ENCODE measurements around the gene DIP2C. TPM values are rescaled to one million over a fixed set of nuclear protein-coding genes. Genes with fewer than 3 reads are reported as not detected.

Gene DIP2C
- total RNA-seq, 2 donors from 2014 or later = 9.6 to 11.9 TPM

DNA sequence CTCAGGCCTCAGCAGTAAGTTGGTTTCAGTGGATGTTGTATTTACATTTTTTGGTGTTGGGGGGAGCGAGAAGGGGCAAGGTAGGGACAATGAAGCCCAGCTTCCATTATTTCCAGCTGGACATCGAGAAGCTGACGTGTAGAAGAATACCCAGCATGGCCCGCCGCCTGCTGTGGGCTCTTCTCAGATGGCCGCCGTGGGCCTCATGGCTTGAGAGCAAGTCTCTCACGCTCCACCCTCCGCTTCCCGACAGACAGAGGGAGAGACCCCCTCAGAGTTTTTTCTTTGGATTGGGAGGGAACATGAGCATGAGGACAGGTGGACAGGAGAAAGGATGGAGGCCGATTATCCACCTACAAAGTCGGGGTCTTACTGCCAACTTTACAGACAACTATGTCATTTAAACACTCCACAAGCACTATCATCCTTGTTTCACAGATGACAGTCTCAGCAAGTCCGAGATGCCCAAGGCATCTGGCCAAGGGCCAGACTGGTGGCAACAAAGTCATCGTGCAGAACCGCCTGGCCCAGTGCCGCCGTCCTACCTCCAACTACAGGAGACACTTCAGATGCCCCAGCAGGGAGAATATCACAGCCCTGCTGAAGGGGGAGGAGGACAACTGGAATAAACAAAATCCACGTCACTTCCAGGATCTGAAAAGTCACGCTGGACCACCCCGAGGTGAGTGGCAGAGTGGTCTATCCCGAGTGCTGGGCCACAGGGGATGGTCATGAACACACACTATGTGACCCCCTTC lies 195.9 kb downstream of the DIP2C start:
- intact Hi-C loops (cut with DNase I) = no loop called here
- Histone ChIP-seq H3K4me3 (no peak overlapping the region), H3K27ac (no peak overlapping the region), H3K9me3 (no peaks in the 10 kb centered on the region), H3K27me3 (no peaks in the 10 kb centered on the region), H3K4me1 (no peaks in the 10 kb centered on the region), H3K36me3 (replicated peaks in 1 of 2; ENCODE audit: insufficient read depth in 1 of 2, low read depth in 2 of 2) (no peaks in the 10 kb centered on the region)
- DNase-seq (no peak), ATAC-seq (no peak)
- TF ChIP-seq, protein P1, sequence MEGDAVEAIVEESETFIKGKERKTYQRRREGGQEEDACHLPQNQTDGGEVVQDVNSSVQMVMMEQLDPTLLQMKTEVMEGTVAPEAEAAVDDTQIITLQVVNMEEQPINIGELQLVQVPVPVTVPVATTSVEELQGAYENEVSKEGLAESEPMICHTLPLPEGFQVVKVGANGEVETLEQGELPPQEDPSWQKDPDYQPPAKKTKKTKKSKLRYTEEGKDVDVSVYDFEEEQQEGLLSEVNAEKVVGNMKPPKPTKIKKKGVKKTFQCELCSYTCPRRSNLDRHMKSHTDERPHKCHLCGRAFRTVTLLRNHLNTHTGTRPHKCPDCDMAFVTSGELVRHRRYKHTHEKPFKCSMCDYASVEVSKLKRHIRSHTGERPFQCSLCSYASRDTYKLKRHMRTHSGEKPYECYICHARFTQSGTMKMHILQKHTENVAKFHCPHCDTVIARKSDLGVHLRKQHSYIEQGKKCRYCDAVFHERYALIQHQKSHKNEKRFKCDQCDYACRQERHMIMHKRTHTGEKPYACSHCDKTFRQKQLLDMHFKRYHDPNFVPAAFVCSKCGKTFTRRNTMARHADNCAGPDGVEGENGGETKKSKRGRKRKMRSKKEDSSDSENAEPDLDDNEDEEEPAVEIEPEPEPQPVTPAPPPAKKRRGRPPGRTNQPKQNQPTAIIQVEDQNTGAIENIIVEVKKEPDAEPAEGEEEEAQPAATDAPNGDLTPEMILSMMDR (IDR thresholded peaks at IDR 0.05) = no peak
- TF ChIP-seq POLR2A (IDR thresholded peaks at IDR 0.05) = no peak
- 91% methylated on average over 21 of the region's 21 CpGs for WGBS, 2 donors

- 75 to 76% methylated on average over 10 of the region's 10 CpGs for WGBS, 2 donors
These were observed 196.6 kb downstream of the DIP2C start for GRCh38 chr10:492836-493235.

GRCh38 chr10:491667-492424 lies 197.6 kb downstream of the DIP2C start:
- H3K4me3 ChIP-seq = no peak overlapping the region

More at GRCh38 chr10:492836-493235, 196.6 kb downstream of the DIP2C start:
- no peaks in the 10 kb centered on the region for H3K27me3 ChIP-seq
- no peak overlapping the region for H3K27ac ChIP-seq
- no peak for DNase-seq
- no peaks in the 10 kb centered on the region for H3K36me3 ChIP-seq (replicated peaks in 1 of 2; ENCODE audit: insufficient read depth in 1 of 2, low read depth in 2 of 2)
- no peak for ATAC-seq
- TF ChIP-seq, protein P1 (IDR thresholded peaks at IDR 0.05) = no peak
- TF ChIP-seq POLR2A (IDR thresholded peaks at IDR 0.05) = no peak
- intact Hi-C loops (cut with DNase I) = no loop called here
- H3K4me1 ChIP-seq = no peaks in the 10 kb centered on the region
- H3K4me3 ChIP-seq = no peak overlapping the region
- H3K9me3 ChIP-seq = no peaks in the 10 kb centered on the region

DNA sequence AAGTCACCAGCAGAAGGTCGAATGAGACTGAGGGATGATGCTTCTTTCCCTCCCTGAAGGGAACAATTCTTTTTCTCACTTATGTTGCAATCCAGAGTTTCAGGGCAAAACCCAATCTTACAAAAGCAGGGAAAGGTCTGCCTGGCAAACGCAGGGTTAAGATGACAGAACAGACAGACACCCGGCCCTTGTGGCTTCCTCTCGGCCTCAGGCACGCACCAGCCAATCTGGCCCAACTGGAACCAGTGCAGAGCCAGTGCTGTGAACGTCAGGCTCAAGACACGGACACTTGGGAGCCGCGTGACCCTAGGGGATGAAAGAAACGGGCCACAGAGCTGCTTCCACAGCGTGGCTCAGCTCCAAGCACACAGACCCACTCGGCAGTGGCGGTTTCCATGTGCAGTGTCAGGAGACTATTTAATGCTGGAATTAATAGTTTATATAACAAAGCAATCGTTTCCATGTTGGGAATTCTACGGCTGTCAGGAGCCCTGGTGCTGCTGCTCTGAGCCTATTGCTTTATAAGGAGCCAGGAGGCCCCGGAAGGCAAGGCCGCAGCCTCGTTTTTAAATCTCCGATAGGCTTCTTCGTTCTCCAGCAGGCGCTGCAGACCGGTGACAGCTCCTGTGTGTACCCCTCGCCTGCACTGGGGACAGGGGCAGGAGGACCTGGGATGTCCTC lies 198.4 kb downstream of the DIP2C start:
- TF ChIP-seq, protein P1 (IDR thresholded peaks at IDR 0.05) = no peak
- no peak for TF ChIP-seq POLR2A (IDR thresholded peaks at IDR 0.05)
- DNase-seq = no peak
- Histone ChIP-seq H3K27me3 (no peaks in the 10 kb centered on the region), H3K27ac (no peak overlapping the region), H3K4me3 (no peak overlapping the region), H3K9me3 (no peaks in the 10 kb centered on the region), H3K36me3 (replicated peaks in 1 of 2; ENCODE audit: insufficient read depth in 1 of 2, low read depth in 2 of 2) (no peaks in the 10 kb centered on the region), H3K4me1 (peaks cover 3% of the 10 kb centered on the region)
- 62 to 64% methylated on average over 23 of the region's 23 CpGs for WGBS, 2 donors
- intact Hi-C loops (cut with DNase I) = no loop called here
- peak; percentile 51 for ATAC-seq

More at GRCh38 chr10:491667-492424, 197.6 kb downstream of the DIP2C start:
- intact Hi-C loops (cut with DNase I) = no loop called here
- Histone ChIP-seq H3K9me3 (no peaks in the 10 kb centered on the region), H3K27me3 (no peaks in the 10 kb centered on the region), H3K27ac (no peak overlapping the region), H3K36me3 (replicated peaks in 1 of 2; ENCODE audit: insufficient read depth in 1 of 2, low read depth in 2 of 2) (no peaks in the 10 kb centered on the region), H3K4me1 (no peaks in the 10 kb centered on the region)
- no peak for DNase-seq
- TF ChIP-seq POLR2A (IDR thresholded peaks at IDR 0.05) = no peak
- TF ChIP-seq, protein P1 (IDR thresholded peaks at IDR 0.05) = no peak
- 87 to 89% methylated on average over 16 of the region's 16 CpGs for WGBS, 2 donors
- no peak for ATAC-seq
